Motor neuron (in vitro differentiated cells): ENCODE data around the gene WWC2. TPM values are rescaled to one million over a fixed set of nuclear protein-coding genes. Genes with fewer than 3 reads are reported as not detected.
A peak's percentile ranks its signal among the peaks of the same experiment; 100 is the strongest.
"Not testable (repeated sequence)": the region's sequence is repeated elsewhere in the genome, so short reads cannot be mapped to it uniquely, and the experiment has no call there.

Experiments used
- ATAC-seq, 8 experiments: fragments of 200-7000 bp; cut with Tn5 transposase; replicated peaks in 6 of 8; 2 replicates each; pipeline ENCODE4 v1.8.0; 2021; ENCODE audit warnings: mild to moderate bottlenecking in 8 of 8, moderate library complexity in 8 of 8
- H3K27ac ChIP-seq, 2 donors: fragments of 250-450 bp; sonication (Bioruptor Pico); 2 replicates each; pipeline ENCODE4 v1.9.0; 2021; ENCODE audit warnings: antibody characterized with exemption in 2 of 2, mild to moderate bottlenecking in 2 of 2, moderate library complexity in 1 of 2
- H3K4me1 ChIP-seq, 2 donors: fragments of 250-450 bp; sonication (Bioruptor Pico); replicated peaks in 1 of 2; 2 replicates each; pipeline ENCODE4 v1.6.1; 2021; ENCODE audit warnings: antibody characterized with exemption in 2 of 2, mild to moderate bottlenecking in 2 of 2, moderate library complexity in 1 of 2
- H3K4me3 ChIP-seq, 5 donors: fragments of 250-450 bp; sonication (Bioruptor Pico); 2 replicates each; pipeline ENCODE4 v1.9.0; 2021; ENCODE audit warnings: antibody characterized with exemption in 5 of 5, mild to moderate bottlenecking in 5 of 5, moderate library complexity in 4 of 5
- WGBS, 10 experiments: fragments of 450-650 bp; shearing (Covaris generic); methylation state at CpG; one replicate each; pipeline ENCODE4 v1.0.0; 2022; 5-methylcytosine and 5-hydroxymethylcytosine counted together
- in situ Hi-C, 9 experiments: fragments of 400-800 bp; cut with MboI; loops; one replicate each; pipeline ENCODE4 v1.15.0; 2021; ENCODE audit warnings: low sequenced_read_pairs in 9 of 9, low pct_unique_long_range_greater_than_20kb in 2 of 9; ENCODE audit not compliant: unreplicated experiment in 9 of 9
- total RNA-seq, 8 experiments: library from RNA; unstranded; fragments of 300-600 nt; gene quantifications; 2 replicates each; pipeline versions ENCODE4 v1.2.3 to v1.2.4, GENCODE V29; 2022

The WWC2 gene
- total RNA-seq, 8 experiments from 2014 or later = 4.2 to 59.4 (median 12.9) TPM

GRCh38 chr4:183106839-183107238, 7.8 kb downstream of the WWC2 start:
- Histone ChIP-seq H3K27ac (no peak overlapping the region), H3K4me3 (no peak overlapping the region), H3K4me1 (no peaks in the 10 kb centered on the region)
- ATAC-seq = no peak
- in situ Hi-C loops = no loop called here
- WGBS, 10 experiments = 97 to 100% (median 100%) methylated on average over 2 to 4 of the region's 4 CpGs; no CpG with 5 or more reads in 4 of the 10 experiments

- ATAC-seq = no peak
- Histone ChIP-seq H3K27ac (no peak overlapping the region), H3K4me1 (no peaks in the 10 kb centered on the region), H3K4me3 (no peak overlapping the region)
- 27 to 100% (median 81%) methylated on average over 2 to 5 of the region's 5 CpGs for whole genome bisulfite sequencing, 10 experiments
- in situ Hi-C loops = no loop called here
These were observed 8.9 kb downstream of the WWC2 start for GRCh38 chr4:183107891-183108459.

GRCh38 chr4:183110244-183110643, 11.2 kb downstream of the WWC2 start:
- Histone ChIP-seq H3K4me3 (no peak overlapping the region), H3K4me1 (no peaks in the 10 kb centered on the region), H3K27ac (no peak overlapping the region)
- in situ Hi-C loops = no loop called here
- no peak for ATAC-seq

- no peak for ATAC-seq
- in situ Hi-C loops = no loop called here
- Histone ChIP-seq H3K4me1 (no peaks in the 10 kb centered on the region), H3K4me3 (no peak overlapping the region), H3K27ac (no peak overlapping the region)
- 100% methylated on average over 1 to 3 of the region's 4 CpGs; no CpG with 5 or more reads in 4 of the 10 experiments for WGBS, 10 experiments
These were observed 12.4 kb downstream of the WWC2 start for GRCh38 chr4:183111452-183111885.

- no peak overlapping the region for H3K4me3 ChIP-seq
- peak in 3 of 8 experiments; percentile 13 to 22 (median 15) for ATAC-seq
- 60 to 100% (median 79%) methylated on average over 1 to 2 of the region's 2 CpGs; no CpG with 5 or more reads in 3 of the 10 experiments for WGBS, 10 experiments
- H3K4me1 ChIP-seq = peaks cover 6 to 12% of the 10 kb centered on the region in 2 donors
- H3K27ac ChIP-seq = no peak overlapping the region
- in situ Hi-C loops = no loop called here
These were observed 19.1 kb downstream of the WWC2 start for GRCh38 chr4:183118141-183118540.

- Histone ChIP-seq H3K4me3 (no peak overlapping the region), H3K4me1 (peaks cover 6 to 12% of the 10 kb centered on the region in 2 donors), H3K27ac (no peak overlapping the region)
- peak; percentile 72 to 97 (median 92) for ATAC-seq
- 0 to 16% (median 3%) methylated on average over 2 to 3 of the region's 3 CpGs; no CpG with 5 or more reads in 2 of the 10 experiments for whole genome bisulfite sequencing, 10 experiments
- in situ Hi-C loops = no loop called here
These were observed 19.5 kb downstream of the WWC2 start for GRCh38 chr4:183118585-183118984.

- H3K4me3 ChIP-seq, in situ Hi-C loops, ATAC-seq, H3K27ac ChIP-seq: not testable (repeated sequence)
- peaks cover 6 to 12% of the 10 kb centered on the region in 2 donors for H3K4me1 ChIP-seq
- 80 to 100% (median 98%) methylated on average over 1 to 12 of the region's 12 CpGs; no CpG with 5 or more reads in 1 of the 10 experiments for WGBS, 10 experiments
These were observed 22.6 kb downstream of the WWC2 start for GRCh38 chr4:183121660-183122059.

GRCh38 chr4:183124228-183124627, 25.2 kb downstream of the WWC2 start:
- ATAC-seq = no peak
- in situ Hi-C loops = no loop called here
- WGBS, 10 experiments = 6 to 100% (median 90%) methylated on average over 2 to 3 of the region's 3 CpGs; no CpG with 5 or more reads in 1 of the 10 experiments
- Histone ChIP-seq H3K27ac (no peak overlapping the region), H3K4me3 (no peak overlapping the region), H3K4me1 (peaks cover 2 to 3% of the 10 kb centered on the region in 2 donors)

GRCh38 chr4:183124865-183125264, 25.8 kb downstream of the WWC2 start:
- in situ Hi-C loops = no loop called here
- WGBS, 10 experiments = 67 to 100% (median 83%) methylated on average over 1 to 5 of the region's 5 CpGs; no CpG with 5 or more reads in 3 of the 10 experiments
- no peak for ATAC-seq
- no peak overlapping the region for H3K27ac ChIP-seq
- H3K4me1 ChIP-seq = no peaks in the 10 kb centered on the region
- no peak overlapping the region for H3K4me3 ChIP-seq

GRCh38 chr4:183129125-183129524, 30.1 kb downstream of the WWC2 start:
- WGBS, 10 experiments = 83 to 100% (median 93%) methylated on average over 1 to 3 of the region's 3 CpGs; no CpG with 5 or more reads in 2 of the 10 experiments
- in situ Hi-C loops = no loop called here
- H3K27ac ChIP-seq = no peak overlapping the region

GRCh38 chr4:183129675-183130074, 30.6 kb downstream of the WWC2 start:
- in situ Hi-C loops = no loop called here
- Histone ChIP-seq H3K4me1 (no peaks in the 10 kb centered on the region), H3K27ac (no peak overlapping the region), H3K4me3 (no peak overlapping the region)
- WGBS, 10 experiments = 88 to 100% (median 100%) methylated on average over 1 to 2 of the region's 2 CpGs; no CpG with 5 or more reads in 2 of the 10 experiments
- ATAC-seq = no peak

More at GRCh38 chr4:183129125-183129524, 30.1 kb downstream of the WWC2 start:
- ATAC-seq = no peak
- Histone ChIP-seq H3K4me1 (no peaks in the 10 kb centered on the region), H3K4me3 (no peak overlapping the region)

- WGBS, 10 experiments = 67 to 96% (median 83%) methylated on average over 3 to 7 of the region's 7 CpGs
- Histone ChIP-seq H3K27ac (no peak overlapping the region), H3K4me1 (no peaks in the 10 kb centered on the region), H3K4me3 (no peak overlapping the region)
- in situ Hi-C loops = no loop called here
- ATAC-seq = peak in 2 of 8 experiments; percentile 50 to 84
These were observed 31.5 kb downstream of the WWC2 start for GRCh38 chr4:183130328-183131155.

- no peaks in the 10 kb centered on the region for H3K4me1 ChIP-seq
- no peak overlapping the region for H3K27ac ChIP-seq
- 68 to 100% (median 100%) methylated on average over 1 to 2 of the region's 2 CpGs; no CpG with 5 or more reads in 1 of the 10 experiments for WGBS, 10 experiments
- H3K4me3 ChIP-seq = no peak overlapping the region
- in situ Hi-C loops = no loop called here
- no peak for ATAC-seq
These were observed 33.0 kb downstream of the WWC2 start for GRCh38 chr4:183132081-183132480.
